Endothelial cell of umbilical vein (primary cell): ENCODE results near the gene JAZF1. TPM values are rescaled to one million over a fixed set of nuclear protein-coding genes. Genes with fewer than 3 reads are reported as not detected.

Source experiments
- BruUV-seq: library from RNA; stranded (reverse); fragments of 400-500 nt; replicated peaks from 2 replicates; lab custom pipeline; 2021; lab: Mats Ljungman, UMichigan
- CTCF ChIA-PET: fragments of 300-600, 350-600 bp; sonication (Branson Sonifier 250); formaldehyde crosslinking; loops from one replicate; lab custom pipeline; 2021; ENCODE audit warnings: antibody characterized with exemption, inconsistent platforms; lab: Charles Lee
- POLR2A ChIA-PET: fragments of 300-600, 350-600 bp; sonication (Branson Sonifier 250); formaldehyde crosslinking; loops from one replicate; lab custom pipeline; 2021; ENCODE audit warnings: antibody characterized with exemption, inconsistent platforms; lab: Charles Lee
- DNase-seq: peaks from one replicate; pipeline ENCODE4 v3.0.0-alpha.2; 2011; ENCODE audit warnings: low read depth, low spot score
- FAIRE-seq: peaks from 2 replicates; lab custom pipeline; 2011; peaks lifted over from hg19 to GRCh38; lab: Jason Lieb, UNC
- H2AFZ ChIP-seq: 2 replicates; pipeline ENCODE4 v1.6.0; 2012; ENCODE audit warnings: low read depth, low read length, control low read depth, inconsistent platforms
- H3K27ac ChIP-seq: 2 replicates; pipeline ENCODE4 v1.5.1; 2011; ENCODE audit warnings: low read depth, mild to moderate bottlenecking, control low read depth, low read length, moderate library complexity; ENCODE audit not compliant: insufficient read depth
- H3K27me3 ChIP-seq, 2 experiments: 2 replicates each; pipeline versions ENCODE4 v1.6.0 to v1.6.1; 2011; ENCODE audit warnings: low read length in 2 of 2, mixed read lengths in 1 of 2; ENCODE audit not compliant: control insufficient read depth in 2 of 2, insufficient read depth in 2 of 2
- H3K36me3 ChIP-seq, 2 experiments: 2 replicates in 1 of 2; 3 replicates in 1 of 2; pipeline ENCODE4 v1.5.1; 2011; ENCODE audit warnings: low read length in 2 of 2, mild to moderate bottlenecking in 1 of 2, moderate library complexity in 1 of 2; ENCODE audit not compliant: control insufficient read depth in 2 of 2, insufficient read depth in 2 of 2; ENCODE audit errors: extremely low read depth in 1 of 2
- H3K4me1 ChIP-seq: 3 replicates; pipeline ENCODE4 v1.5.1; 2011; ENCODE audit warnings: mild to moderate bottlenecking, low read length; ENCODE audit not compliant: control insufficient read depth, insufficient read depth; ENCODE audit errors: extremely low read depth
- H3K4me2 ChIP-seq: 2 replicates; pipeline ENCODE4 v1.6.1; 2011; ENCODE audit warnings: low read length, control low read depth, mixed read lengths; ENCODE audit not compliant: insufficient read depth
- H3K4me3 ChIP-seq, 3 experiments: fragments of 200-600 bp in 1 of 3; sonication (generic), shearing (Covaris generic) in 1 of 3; replicated peaks in 1 of 3; 2 replicates each; pipeline ENCODE4 v1.5.1; 2011 to 2016; ENCODE audit warnings: control low read depth in 3 of 3, low read length in 3 of 3, mild to moderate bottlenecking in 2 of 3, inconsistent platforms in 1 of 3, low read depth in 1 of 3, moderate library complexity in 1 of 3; ENCODE audit not compliant: insufficient read depth in 1 of 3
- H3K79me2 ChIP-seq: 2 replicates; pipeline ENCODE4 v1.6.0; 2012; ENCODE audit warnings: low read length, inconsistent platforms; ENCODE audit not compliant: control insufficient read depth, insufficient read depth
- H3K9ac ChIP-seq: replicated peaks from 2 replicates; pipeline ENCODE3; 2011; ENCODE audit warnings: low read length, control low read depth; ENCODE audit not compliant: insufficient read depth; ENCODE audit errors: extremely low read depth
- H3K9me1 ChIP-seq: replicated peaks from 3 replicates; pipeline ENCODE4 v1.6.0; 2011; ENCODE audit warnings: mild to moderate bottlenecking, low read length; ENCODE audit not compliant: control insufficient read depth, insufficient read depth; ENCODE audit errors: extremely low read depth
- H3K9me3 ChIP-seq: replicated peaks from 2 replicates; pipeline ENCODE4 v1.5.1; 2012; ENCODE audit warnings: low read length, inconsistent platforms; ENCODE audit not compliant: control insufficient read depth, insufficient read depth
- H4K20me1 ChIP-seq: replicated peaks from 2 replicates; pipeline ENCODE3; 2011; ENCODE audit warnings: mild to moderate bottlenecking, low read length; ENCODE audit not compliant: control insufficient read depth, insufficient read depth; ENCODE audit errors: extremely low read depth
- EZH2 ChIP-seq: IDR thresholded peaks from 2 replicates; pipeline ENCODE4 v1.6.1; 2012; ENCODE audit warnings: borderline replicate concordance, low read depth, mild to moderate bottlenecking, moderate library complexity, low read length, inconsistent platforms; ENCODE audit not compliant: severe bottlenecking
- FOS ChIP-seq: IDR thresholded peaks from 2 replicates; pipeline ENCODE4 v1.6.1; 2011; ENCODE audit warnings: mild to moderate bottlenecking, low read length, moderate library complexity, borderline replicate concordance; ENCODE audit not compliant: insufficient read depth
- GATA2 ChIP-seq: IDR thresholded peaks from 2 replicates; pipeline ENCODE4 v1.7.0; 2011; ENCODE audit warnings: low read depth, mild to moderate bottlenecking, moderate library complexity, mixed read lengths, low read length; ENCODE audit not compliant: insufficient read length, insufficient read depth
- JUN ChIP-seq: IDR thresholded peaks from 2 replicates; pipeline ENCODE4 v1.6.1; 2011; ENCODE audit warnings: borderline replicate concordance, low read depth; ENCODE audit not compliant: insufficient read length, insufficient read depth
- MYC ChIP-seq: IDR thresholded peaks from one replicate; pipeline ENCODE4 v1.6.1; 2011; ENCODE audit warnings: mild to moderate bottlenecking, low read depth, low read length
- POLR2A ChIP-seq: IDR thresholded peaks from 2 replicates; pipeline ENCODE4 v1.6.1; 2012; ENCODE audit warnings: low read depth, mild to moderate bottlenecking, control low read depth, low read length
- POLR2AphosphoS5 ChIP-seq: IDR thresholded peaks from 2 replicates; pipeline ENCODE4 v1.6.1; 2012; ENCODE audit warnings: low read depth, mild to moderate bottlenecking, control low read depth, low read length, moderate library complexity; ENCODE audit not compliant: insufficient read depth
- dilution Hi-C: fragments of 300-500 bp; cut with MboI; formaldehyde crosslinking; loops from one replicate; pipeline ENCODE4 v1.15.0; 2019; ENCODE audit warnings: low sequenced_read_pairs; ENCODE audit not compliant: extremely low pct_ligation_motif_present
- intact Hi-C: fragments of 100-400 bp; cut with micrococcal nuclease; formaldehyde crosslinking; loops from one replicate; pipeline ENCODE4 v1.10.0; 2022
- polyA plus RNA-seq, 4 experiments: library from polyadenylated mRNA; depleted of rRNA in 3 of 4; stranded (reverse) in 3 of 4; unstranded in 1 of 4; fragments of >200 nt; gene quantifications; 2 replicates each; pipeline versions ENCODE4 v1.2.1 to v1.2.3, GENCODE V29; 2011 to 2012; ENCODE audit warnings: missing spikeins in 1 of 4
- total RNA-seq: library from RNA; stranded (reverse); gene quantifications from 2 replicates; pipeline ENCODE4 v1.2.3, GENCODE V29; 2021
- TF ChIP-seq, protein P1 (sequence below), 2 donors: IDR thresholded peaks; 1 replicate in 1 of 2; 2 replicates in 1 of 2; pipeline ENCODE4 v1.5.1; 2011; ENCODE audit warnings: low read length in 2 of 2, mild to moderate bottlenecking in 2 of 2, moderate library complexity in 2 of 2, control low read depth in 1 of 2, inconsistent platforms in 1 of 2, low read depth in 1 of 2; ENCODE audit not compliant: insufficient read depth in 1 of 2; ENCODE audit errors: extremely low read depth in 1 of 2
- TF ChIP-seq, protein P2 (sequence below): IDR thresholded peaks from 2 replicates; pipeline ENCODE4 v1.6.1; 2011; ENCODE audit not compliant: insufficient read depth, insufficient read length

JAZF1 gene
- total and polyA plus RNA-seq, 2 donors (not counting 3 experiments of a cell fraction or from before 2014, with no cell fraction given) = 2.5 to 16.9 TPM

DNA sequence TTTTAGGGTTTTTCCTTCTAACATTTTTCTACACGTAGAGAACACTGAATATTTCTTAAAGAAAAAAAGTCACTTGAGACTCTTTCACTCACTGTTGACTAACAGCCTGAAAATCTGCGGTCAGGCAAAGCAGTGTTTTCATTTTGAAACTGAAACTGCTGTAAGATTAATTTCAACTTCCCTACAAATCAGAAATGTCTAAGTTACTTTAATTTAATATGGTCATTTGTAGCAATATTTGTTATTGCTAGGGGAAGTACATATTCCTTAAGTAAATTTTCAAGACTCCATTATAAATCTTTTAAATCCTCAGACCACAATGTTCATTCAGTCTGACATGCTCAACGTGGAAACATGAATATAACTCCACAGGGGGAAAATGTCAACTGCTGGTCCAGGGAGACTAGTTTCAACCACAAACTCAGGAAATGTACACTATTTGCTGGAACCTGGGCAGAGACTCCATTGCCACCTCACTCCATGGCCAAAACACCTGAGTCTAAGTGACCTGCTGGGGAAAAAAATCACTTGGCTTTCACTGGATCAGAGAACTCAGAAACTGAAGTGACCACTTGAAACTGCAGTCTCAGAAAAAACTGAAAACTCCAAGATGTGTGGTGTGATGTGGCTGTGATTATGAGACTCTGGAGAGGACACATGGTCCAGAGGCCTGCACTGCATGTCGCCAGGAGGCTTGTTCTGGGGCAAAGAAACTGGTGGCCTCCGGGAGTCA is 279.4 kb downstream of the JAZF1 start:
- H4K20me1 ChIP-seq = no peaks in the 10 kb centered on the region
- BruUV-seq = no TSS peak
- H3K4me1 ChIP-seq = peaks cover 10% of the 10 kb centered on the region
- intact Hi-C loops = loop anchor here (2.0 kb wide), 1 partner anchor 18 kb away; no protein-coding TSS in a partner anchor
- H3K36me3 ChIP-seq = no peaks in the 10 kb centered on the region
- ChIA-PET CTCF (interaction anchor here (1.1 kb wide), 1 partner anchor 18 kb away, joined by 3 read pairs; no protein-coding TSS in a partner anchor), POLR2A (no interaction called here)
- H3K9me3 ChIP-seq = no peaks in the 10 kb centered on the region
- TF ChIP-seq, protein P1, sequence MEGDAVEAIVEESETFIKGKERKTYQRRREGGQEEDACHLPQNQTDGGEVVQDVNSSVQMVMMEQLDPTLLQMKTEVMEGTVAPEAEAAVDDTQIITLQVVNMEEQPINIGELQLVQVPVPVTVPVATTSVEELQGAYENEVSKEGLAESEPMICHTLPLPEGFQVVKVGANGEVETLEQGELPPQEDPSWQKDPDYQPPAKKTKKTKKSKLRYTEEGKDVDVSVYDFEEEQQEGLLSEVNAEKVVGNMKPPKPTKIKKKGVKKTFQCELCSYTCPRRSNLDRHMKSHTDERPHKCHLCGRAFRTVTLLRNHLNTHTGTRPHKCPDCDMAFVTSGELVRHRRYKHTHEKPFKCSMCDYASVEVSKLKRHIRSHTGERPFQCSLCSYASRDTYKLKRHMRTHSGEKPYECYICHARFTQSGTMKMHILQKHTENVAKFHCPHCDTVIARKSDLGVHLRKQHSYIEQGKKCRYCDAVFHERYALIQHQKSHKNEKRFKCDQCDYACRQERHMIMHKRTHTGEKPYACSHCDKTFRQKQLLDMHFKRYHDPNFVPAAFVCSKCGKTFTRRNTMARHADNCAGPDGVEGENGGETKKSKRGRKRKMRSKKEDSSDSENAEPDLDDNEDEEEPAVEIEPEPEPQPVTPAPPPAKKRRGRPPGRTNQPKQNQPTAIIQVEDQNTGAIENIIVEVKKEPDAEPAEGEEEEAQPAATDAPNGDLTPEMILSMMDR (IDR thresholded peaks at IDR 0.05; ENCODE audit: extremely low read depth in 1 of 2, insufficient read depth in 1 of 2, low read depth in 1 of 2, low read length in 2 of 2) = no peak
- TF ChIP-seq, protein P2, sequence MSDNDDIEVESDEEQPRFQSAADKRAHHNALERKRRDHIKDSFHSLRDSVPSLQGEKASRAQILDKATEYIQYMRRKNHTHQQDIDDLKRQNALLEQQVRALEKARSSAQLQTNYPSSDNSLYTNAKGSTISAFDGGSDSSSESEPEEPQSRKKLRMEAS = no peak
- TF ChIP-seq MYC (no peak), GATA2 (no peak), POLR2AphosphoS5 (no peak), JUN (no peak), EZH2 (no peak), FOS (no peak), POLR2A (no peak)
- peak; percentile 43 for FAIRE-seq
- no peaks in the 10 kb centered on the region for H3K9me1 ChIP-seq
- peak; percentile 61 for DNase-seq
- H2AFZ ChIP-seq = peak overlapping the region; percentile 84
- H3K27ac ChIP-seq = peak overlapping the region; percentile 33
- dilution Hi-C loops = no loop called here
- peak overlapping the region; percentile 97 for H3K4me2 ChIP-seq
- H3K9ac ChIP-seq = peak overlapping the region; percentile 81
- no peaks in the 10 kb centered on the region for H3K27me3 ChIP-seq
- no peaks in the 10 kb centered on the region for H3K79me2 ChIP-seq
- H3K4me3 ChIP-seq = peak overlapping the region in 1 of 3 experiments; percentile 69
